Epithelial cell of esophagus (primary cell): ENCODE data around the gene PTCD1.
A peak's percentile ranks its signal among the peaks of the same experiment; 100 is the strongest.
"Not testable (repeated sequence)": the region's sequence is repeated elsewhere in the genome, so short reads cannot be mapped to it uniquely, and the experiment has no call there.

Source experiments
- DNase-seq: peaks from one replicate; pipeline ENCODE4 v3.0.0; 2010; ENCODE audit warnings: low read depth
- H3K4me3 ChIP-seq: 2 replicates; pipeline ENCODE4 v1.5.1; 2011; ENCODE audit warnings: mild to moderate bottlenecking, low read length, control low read depth
- CTCF ChIP-seq: IDR thresholded peaks from 2 replicates; pipeline ENCODE4 v1.5.1; 2011; ENCODE audit warnings: low read depth, mild to moderate bottlenecking, low read length, control low read depth, inconsistent platforms; ENCODE audit not compliant: insufficient read depth; ENCODE audit errors: missing control alignments

PTCD1 gene

GRCh38 chr7:99437946-99438572 is 539 bp downstream of the PTCD1 start:
- H3K4me3 ChIP-seq: peak overlapping the region; percentile 95
- DNase-seq: no peak
- no peak for TF ChIP-seq CTCF

GRCh38 chr7:99433158-99433557 is 5.4 kb downstream of the PTCD1 start:
- no peak for TF ChIP-seq CTCF
- DNase-seq: no peak
- no peak overlapping the region for H3K4me3 ChIP-seq

GRCh38 chr7:99431756-99432540 is 6.7 kb downstream of the PTCD1 start:
- H3K4me3 ChIP-seq: not testable (repeated sequence)
- peak; percentile 79 for DNase-seq

GRCh38 chr7:99429756-99430155 is 8.8 kb downstream of the PTCD1 start:
- TF ChIP-seq CTCF: no peak
- no peak for DNase-seq
- H3K4me3 ChIP-seq: no peak overlapping the region

- no peak for DNase-seq
- no peak for TF ChIP-seq CTCF
- H3K4me3 ChIP-seq: no peak overlapping the region
Observed at GRCh38 chr7:99428972-99429566, 9.5 kb downstream of the PTCD1 start.

- no peak for TF ChIP-seq CTCF
- DNase-seq: no peak
- H3K4me3 ChIP-seq: no peak overlapping the region
Observed at GRCh38 chr7:99424932-99425730, 13.5 kb downstream of the PTCD1 start.

GRCh38 chr7:99422625-99423024 is 16.0 kb downstream of the PTCD1 start:
- DNase-seq: no peak
- H3K4me3 ChIP-seq: no peak overlapping the region
- TF ChIP-seq CTCF: no peak
